GM18526 (cell line): ENCODE measurements around the gene PRSS2.

Experiments used
- POLR2A ChIP-seq: IDR thresholded peaks from 3 replicates; pipeline ENCODE4 v1.6.1; 2011; ENCODE audit not compliant: insufficient read length; ENCODE audit errors: extremely low read depth

PRSS2 gene

DNA sequence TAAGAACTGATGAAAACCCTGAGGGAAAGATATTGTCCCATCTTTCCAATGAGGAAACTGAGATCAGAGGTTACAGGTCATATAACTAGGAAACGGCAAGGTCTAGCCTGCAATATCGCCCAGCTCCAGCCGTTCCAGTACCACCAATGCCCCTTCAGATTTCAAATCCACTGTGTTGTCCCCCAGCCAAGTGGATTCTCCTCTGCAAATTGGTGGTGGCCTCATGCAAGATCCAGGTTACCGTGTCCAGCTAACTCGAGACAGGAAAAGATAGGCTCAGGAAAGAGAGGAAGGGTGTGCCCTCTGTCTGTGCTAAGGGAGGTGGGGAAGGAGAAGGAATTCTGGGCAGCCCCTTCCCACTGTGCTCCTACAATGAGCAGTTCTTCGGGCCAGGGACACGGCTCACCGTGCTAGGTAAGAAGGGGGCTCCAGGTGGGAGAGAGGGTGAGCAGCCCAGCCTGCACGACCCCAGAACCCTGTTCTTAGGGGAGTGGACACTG lies 25.3 kb downstream of the PRSS2 start:
- TF ChIP-seq POLR2A, result no peak

GRCh38 chr7:142796501-142797390 lies 26.0 kb downstream of the PRSS2 start:
- TF ChIP-seq POLR2A, result no peak

GRCh38 chr7:142797391-142798377 lies 26.9 kb downstream of the PRSS2 start:
- TF ChIP-seq POLR2A, result no peak

- no peak for TF ChIP-seq POLR2A
Observed at GRCh38 chr7:142798451-142799436, 28.0 kb downstream of the PRSS2 start.

DNA sequence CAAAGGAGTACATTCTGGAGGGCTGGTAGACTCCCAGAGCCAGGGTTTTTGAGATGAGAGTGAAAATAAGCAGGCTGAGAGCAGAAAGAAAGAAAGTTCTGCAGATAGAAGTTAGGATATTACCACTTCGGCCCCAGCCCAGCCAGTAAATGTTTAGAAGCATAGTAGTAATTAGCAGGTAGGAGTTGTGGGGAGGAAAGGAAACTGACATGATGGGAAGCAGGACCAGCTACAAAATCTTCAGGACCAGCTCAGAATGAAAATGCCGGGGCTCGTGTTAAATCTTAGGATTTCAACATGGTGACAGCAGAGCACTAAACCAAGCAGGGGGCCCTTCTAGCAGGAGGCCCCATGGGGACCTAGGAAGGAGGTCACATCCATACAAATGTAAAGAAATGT lies 28.7 kb downstream of the PRSS2 start:
- no peak for TF ChIP-seq POLR2A

GRCh38 chr7:142800088-142800487 lies 29.3 kb downstream of the PRSS2 start:
- TF ChIP-seq POLR2A, result no peak

DNA sequence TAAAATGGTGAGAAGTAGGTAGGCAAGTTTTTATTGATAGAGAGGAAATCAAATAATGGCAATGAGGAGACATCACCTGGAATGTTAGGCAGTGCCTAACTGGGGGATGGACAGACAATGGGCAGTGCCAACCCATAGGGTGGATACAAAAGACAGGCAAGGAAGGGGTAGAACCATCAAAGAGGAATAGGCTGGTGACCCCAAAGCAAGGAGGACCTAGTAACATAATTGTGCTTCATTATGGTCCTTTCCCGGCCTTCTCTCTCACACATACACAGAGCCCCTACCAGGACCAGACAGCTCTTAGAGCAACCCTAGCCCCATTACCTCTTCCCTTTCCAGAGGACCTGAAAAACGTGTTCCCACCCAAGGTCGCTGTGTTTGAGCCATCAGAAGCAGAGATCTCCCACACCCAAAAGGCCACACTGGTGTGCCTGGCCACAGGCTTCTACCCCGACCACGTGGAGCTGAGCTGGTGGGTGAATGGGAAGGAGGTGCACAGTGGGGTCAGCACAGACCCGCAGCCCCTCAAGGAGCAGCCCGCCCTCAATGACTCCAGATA lies 30.0 kb downstream of the PRSS2 start:
- TF ChIP-seq POLR2A, result no peak

GRCh38 chr7:142801601-142802295 lies 31.0 kb downstream of the PRSS2 start:
- no peak for TF ChIP-seq POLR2A

GRCh38 chr7:142802301-142802700 lies 31.5 kb downstream of the PRSS2 start:
- no peak for TF ChIP-seq POLR2A

DNA sequence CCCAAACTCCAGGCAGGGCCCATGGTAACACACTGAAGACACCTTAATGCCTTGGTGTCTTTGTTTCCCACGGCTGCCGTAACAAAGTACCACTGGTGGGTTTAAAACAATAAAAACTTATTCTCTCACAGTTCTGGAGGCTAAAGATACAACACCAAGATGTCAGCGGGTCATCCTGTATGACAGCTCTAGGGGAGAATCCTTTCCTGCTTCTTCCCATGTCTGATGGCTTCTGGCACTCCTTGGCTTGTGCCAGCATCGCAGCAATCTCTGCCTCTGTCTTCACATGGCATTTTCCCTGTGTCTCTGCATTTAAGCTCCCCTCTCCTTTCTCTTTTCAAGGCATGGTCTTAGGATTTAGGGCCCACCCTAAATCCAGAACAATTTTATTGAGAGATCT lies 33.1 kb downstream of the PRSS2 start:
- TF ChIP-seq POLR2A, result no peak

GRCh38 chr7:142804728-142805207 lies 34.0 kb downstream of the PRSS2 start:
- TF ChIP-seq POLR2A, result no peak

GRCh38 chr7:142805350-142806021 lies 34.7 kb downstream of the PRSS2 start:
- TF ChIP-seq POLR2A, result no peak

GRCh38 chr7:142806022-142806356 lies 35.2 kb downstream of the PRSS2 start:
- no peak for TF ChIP-seq POLR2A
